Measurements from ENCODE around the gene NHSL1.

Gene NHSL1

DNA sequence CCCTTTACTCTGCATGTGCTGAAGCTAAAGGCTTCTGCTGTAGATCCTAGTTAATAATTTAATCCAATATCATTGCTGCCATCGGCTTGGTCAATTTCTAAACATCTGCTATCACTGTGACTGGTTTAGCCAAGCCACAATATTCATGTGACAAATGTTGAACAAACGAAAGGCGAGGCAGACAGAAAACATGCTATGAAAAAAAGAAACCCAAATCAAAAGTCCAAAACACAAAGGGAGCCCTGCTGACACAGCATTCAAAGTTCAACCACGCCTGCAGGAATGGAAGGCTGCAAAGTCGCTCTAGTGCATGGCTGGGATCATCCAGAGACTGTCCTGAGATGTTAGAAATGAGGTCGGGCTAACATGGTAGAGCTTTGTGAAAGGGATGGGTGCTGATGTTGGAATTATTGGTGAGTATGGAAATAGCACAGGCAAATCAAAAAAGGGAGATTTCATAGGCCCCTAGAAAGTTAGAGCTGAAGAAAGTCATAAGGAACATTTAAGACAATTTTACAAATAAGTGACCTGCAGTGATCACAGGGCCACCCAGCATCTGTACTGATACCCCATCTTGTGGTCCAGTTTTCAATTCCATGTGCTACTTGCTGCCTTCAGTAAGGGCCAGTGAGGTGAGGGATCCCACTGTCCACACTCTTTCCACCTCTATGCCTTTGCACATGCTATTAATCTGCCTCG, 8.8 kb upstream of the NHSL1 start:
- no peak for DNase-seq (ENCODE audit: low read depth)
- H3K36me3 ChIP-seq (ENCODE audit: control insufficient read depth, insufficient read depth, low read length, severe bottlenecking): no peaks in the 10 kb centered on the region
- no peaks in the 10 kb centered on the region for H3K9me3 ChIP-seq (ENCODE audit: control insufficient read depth, low read length)
- no peaks in the 10 kb centered on the region for H3K27me3 ChIP-seq (replicated peaks; ENCODE audit: control insufficient read depth, insufficient read depth, low read length)
- H3K4me3 ChIP-seq (ENCODE audit: low read length): no peak overlapping the region
- H3K4me1 ChIP-seq (ENCODE audit: control insufficient read depth, insufficient read depth, low read length): no peaks in the 10 kb centered on the region
- no peak overlapping the region for H3K9ac ChIP-seq (ENCODE audit: low read length)

DNA sequence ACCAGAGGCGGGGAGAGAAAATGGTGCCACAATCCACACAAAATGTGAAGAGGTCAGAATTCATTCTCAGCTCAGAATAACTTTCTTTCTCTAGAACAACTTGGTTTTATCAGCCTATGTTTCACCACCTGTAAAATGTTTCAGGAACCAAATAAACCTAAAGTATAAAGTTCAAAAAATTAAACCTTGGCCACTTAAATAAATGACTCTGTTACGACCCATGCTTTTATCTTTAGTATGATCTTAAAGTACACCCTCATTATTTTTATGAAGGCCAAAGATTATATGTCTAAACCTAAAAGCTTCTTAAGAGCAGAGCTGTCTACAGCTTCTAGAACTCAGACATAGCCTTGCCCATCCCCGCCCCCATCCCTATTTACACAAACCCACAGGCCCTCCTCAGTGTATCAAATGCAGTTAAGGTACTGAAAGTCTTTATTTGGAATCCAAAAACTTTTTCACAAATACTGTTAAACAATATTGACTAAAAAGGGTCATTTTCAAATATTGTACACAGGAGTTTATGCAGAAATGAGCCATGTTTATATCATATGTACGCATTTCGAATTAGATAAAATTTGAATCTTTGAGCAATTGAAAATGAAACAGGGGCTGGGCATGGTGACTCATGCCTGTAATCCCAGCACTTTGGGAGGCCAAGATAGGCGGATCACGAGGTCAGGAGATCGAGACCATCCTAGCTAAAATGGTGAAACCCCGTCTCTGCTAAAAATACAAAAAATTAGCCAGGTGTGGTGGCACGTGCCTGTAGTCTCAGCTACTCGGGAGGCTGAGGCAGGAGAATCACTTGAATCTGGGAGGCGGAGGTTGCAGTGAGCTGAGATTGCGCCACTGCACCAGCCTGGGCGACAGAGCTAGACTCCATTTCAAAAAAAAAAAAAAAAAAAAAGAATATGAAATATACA, 5.7 kb upstream of the NHSL1 start:
- Histone ChIP-seq H3K4me3 (ENCODE audit: low read length) (no peak overlapping the region), H3K9me3 (ENCODE audit: control insufficient read depth, low read length) (no peaks in the 10 kb centered on the region), H3K9ac (ENCODE audit: low read length) (no peak overlapping the region), H3K4me1 (ENCODE audit: control insufficient read depth, insufficient read depth, low read length) (peaks cover 3% of the 10 kb centered on the region), H3K36me3 (ENCODE audit: control insufficient read depth, insufficient read depth, low read length, severe bottlenecking) (no peaks in the 10 kb centered on the region), H3K27me3 (replicated peaks; ENCODE audit: control insufficient read depth, insufficient read depth, low read length) (no peaks in the 10 kb centered on the region)
- DNase-seq (ENCODE audit: low read depth): no peak

- no peak for DNase-seq (ENCODE audit: low read depth)
- Histone ChIP-seq H3K9ac (ENCODE audit: low read length) (no peak overlapping the region), H3K27me3 (replicated peaks; ENCODE audit: control insufficient read depth, insufficient read depth, low read length) (no peaks in the 10 kb centered on the region), H3K9me3 (ENCODE audit: control insufficient read depth, low read length) (no peaks in the 10 kb centered on the region), H3K4me1 (ENCODE audit: control insufficient read depth, insufficient read depth, low read length) (peaks cover 12% of the 10 kb centered on the region), H3K36me3 (ENCODE audit: control insufficient read depth, insufficient read depth, low read length, severe bottlenecking) (no peaks in the 10 kb centered on the region), H3K4me3 (ENCODE audit: low read length) (no peak overlapping the region)
These were observed 4.8 kb upstream of the NHSL1 start for GRCh38 chr6:138503881-138504680.

DNA sequence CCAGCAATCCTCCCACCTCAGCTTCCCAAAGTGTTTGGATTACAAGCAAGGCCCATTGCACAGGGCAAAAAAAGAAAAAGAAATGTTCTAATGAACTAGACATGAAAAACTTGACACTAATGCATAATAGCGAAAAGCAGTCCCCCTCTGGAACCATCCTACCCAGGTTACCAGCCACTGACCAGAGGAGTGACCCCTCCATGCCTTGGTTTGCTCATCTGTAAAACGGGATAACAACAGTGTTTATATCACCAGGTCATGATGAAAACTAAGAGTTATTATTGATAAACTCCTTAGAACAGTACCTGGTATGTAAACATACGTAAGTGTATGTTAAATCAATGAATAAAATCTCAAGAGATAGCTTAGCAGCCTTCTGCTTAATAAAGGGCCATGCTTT, 3.3 kb upstream of the NHSL1 start:
- no peak overlapping the region for H3K4me3 ChIP-seq (ENCODE audit: low read length)
- DNase-seq (ENCODE audit: low read depth): no peak
- H3K9ac ChIP-seq (ENCODE audit: low read length): no peak overlapping the region
- peaks cover 13% of the 10 kb centered on the region for H3K4me1 ChIP-seq (ENCODE audit: control insufficient read depth, insufficient read depth, low read length)
- H3K27me3 ChIP-seq (replicated peaks; ENCODE audit: control insufficient read depth, insufficient read depth, low read length): no peaks in the 10 kb centered on the region
- no peaks in the 10 kb centered on the region for H3K9me3 ChIP-seq (ENCODE audit: control insufficient read depth, low read length)
- H3K36me3 ChIP-seq (ENCODE audit: control insufficient read depth, insufficient read depth, low read length, severe bottlenecking): no peaks in the 10 kb centered on the region

GRCh38 chr6:138500867-138501446, 1.7 kb upstream of the NHSL1 start:
- no peaks in the 10 kb centered on the region for H3K36me3 ChIP-seq (ENCODE audit: control insufficient read depth, insufficient read depth, low read length, severe bottlenecking)
- no peak for DNase-seq (ENCODE audit: low read depth)
- no peak overlapping the region for H3K9ac ChIP-seq (ENCODE audit: low read length)

GRCh38 chr6:138500045-138500665, 861 bp upstream of the NHSL1 start:
- Histone ChIP-seq H3K9ac (ENCODE audit: low read length) (no peak overlapping the region), H3K4me3 (ENCODE audit: low read length) (peak overlapping the region; percentile 40), H3K27me3 (replicated peaks; ENCODE audit: control insufficient read depth, insufficient read depth, low read length) (no peaks in the 10 kb centered on the region), H3K36me3 (ENCODE audit: control insufficient read depth, insufficient read depth, low read length, severe bottlenecking) (no peaks in the 10 kb centered on the region), H3K9me3 (ENCODE audit: control insufficient read depth, low read length) (no peaks in the 10 kb centered on the region), H3K4me1 (ENCODE audit: control insufficient read depth, insufficient read depth, low read length) (peaks cover 13% of the 10 kb centered on the region)
- no peak for DNase-seq (ENCODE audit: low read depth)

More at GRCh38 chr6:138500867-138501446, 1.7 kb upstream of the NHSL1 start:
- Histone ChIP-seq H3K4me3 (ENCODE audit: low read length) (no peak overlapping the region), H3K9me3 (ENCODE audit: control insufficient read depth, low read length) (no peaks in the 10 kb centered on the region), H3K4me1 (ENCODE audit: control insufficient read depth, insufficient read depth, low read length) (peaks cover 13% of the 10 kb centered on the region), H3K27me3 (replicated peaks; ENCODE audit: control insufficient read depth, insufficient read depth, low read length) (no peaks in the 10 kb centered on the region)

DNA sequence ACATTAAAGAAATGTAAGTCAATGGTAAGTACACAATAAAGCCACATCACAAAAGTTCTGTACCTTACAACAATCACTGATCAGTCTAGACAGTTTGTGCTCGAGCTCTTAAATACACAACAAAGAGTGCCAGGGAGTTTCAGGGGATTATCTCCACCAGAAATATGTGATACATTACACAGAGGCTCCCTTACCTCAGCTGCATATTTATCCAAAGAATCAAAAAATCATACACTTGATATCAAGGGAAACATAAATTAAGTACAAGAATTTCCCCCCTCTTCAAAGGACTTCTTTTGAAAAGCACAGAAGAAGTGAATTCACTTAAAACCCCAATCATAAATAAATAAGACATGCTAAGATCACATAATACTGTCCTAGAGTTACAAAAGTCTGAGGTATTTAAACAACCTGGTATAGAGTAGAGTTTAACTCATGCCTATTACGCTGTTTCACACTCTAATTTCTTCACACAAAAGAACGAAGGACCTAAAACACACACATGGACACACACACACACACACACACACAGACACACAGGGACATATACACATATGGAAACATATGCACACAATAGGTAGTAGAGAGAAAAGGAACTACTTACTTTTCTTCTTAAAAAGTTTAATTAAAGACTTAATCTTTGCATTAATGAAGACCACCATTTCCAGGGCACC, 528 bp downstream of the NHSL1 start:
- H3K4me1 ChIP-seq (ENCODE audit: control insufficient read depth, insufficient read depth, low read length): peaks cover 17% of the 10 kb centered on the region
- H3K4me3 ChIP-seq (ENCODE audit: low read length): peak overlapping the region; percentile 40
- H3K9ac ChIP-seq (ENCODE audit: low read length): peak overlapping the region; percentile 20
- no peaks in the 10 kb centered on the region for H3K9me3 ChIP-seq (ENCODE audit: control insufficient read depth, low read length)
- peaks cover 5% of the 10 kb centered on the region for H3K36me3 ChIP-seq (ENCODE audit: control insufficient read depth, insufficient read depth, low read length, severe bottlenecking)
- no peak for DNase-seq (ENCODE audit: low read depth)
- no peaks in the 10 kb centered on the region for H3K27me3 ChIP-seq (replicated peaks; ENCODE audit: control insufficient read depth, insufficient read depth, low read length)

DNA sequence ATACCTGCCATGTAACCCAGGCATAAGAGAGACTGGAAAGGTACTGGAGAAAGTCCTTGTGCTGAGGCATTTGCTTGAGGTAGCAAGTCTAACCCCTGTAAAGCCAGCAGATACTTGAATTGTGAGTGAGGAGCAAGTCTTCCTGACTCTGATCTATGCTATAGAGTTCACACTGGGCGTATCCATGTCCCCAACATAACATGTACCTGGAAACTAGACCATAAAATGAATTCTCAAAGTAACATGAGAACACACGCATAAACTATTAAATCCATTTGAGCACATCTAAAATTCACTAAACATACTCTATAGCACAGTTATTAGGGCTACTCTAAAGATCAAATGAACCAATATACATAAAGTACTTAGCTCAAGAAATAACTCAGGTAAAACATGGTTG, 2.0 kb downstream of the NHSL1 start:
- Histone ChIP-seq H3K9ac (ENCODE audit: low read length) (no peak overlapping the region), H3K9me3 (ENCODE audit: control insufficient read depth, low read length) (no peaks in the 10 kb centered on the region), H3K36me3 (ENCODE audit: control insufficient read depth, insufficient read depth, low read length, severe bottlenecking) (peaks cover 5% of the 10 kb centered on the region), H3K27me3 (replicated peaks; ENCODE audit: control insufficient read depth, insufficient read depth, low read length) (no peaks in the 10 kb centered on the region), H3K4me1 (ENCODE audit: control insufficient read depth, insufficient read depth, low read length) (peaks cover 24% of the 10 kb centered on the region), H3K4me3 (ENCODE audit: low read length) (no peak overlapping the region)
- DNase-seq (ENCODE audit: low read depth): no peak

- peaks cover 5% of the 10 kb centered on the region for H3K36me3 ChIP-seq (ENCODE audit: control insufficient read depth, insufficient read depth, low read length, severe bottlenecking)
These were observed 5.0 kb downstream of the NHSL1 start for GRCh38 chr6:138494312-138494711.

DNA sequence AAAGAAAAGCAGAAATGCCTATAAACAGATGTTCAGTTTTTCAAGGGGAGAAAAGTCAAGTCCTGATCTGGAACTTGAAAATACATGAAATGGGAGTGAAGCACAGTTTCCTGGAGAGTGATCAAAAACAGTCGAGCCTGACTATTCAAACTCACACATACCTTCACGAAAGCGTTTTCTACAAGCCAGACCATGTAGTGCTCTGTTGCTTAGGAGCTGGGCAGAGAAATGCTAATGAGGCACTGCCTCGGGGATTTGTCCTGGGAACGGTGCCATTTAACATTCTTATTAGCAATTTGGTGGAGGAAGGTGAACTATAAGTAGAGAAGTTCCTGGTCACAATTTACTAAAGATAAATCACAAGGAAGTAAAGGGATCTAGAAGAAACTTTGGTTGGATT, 5.9 kb downstream of the NHSL1 start:
- H3K4me1 ChIP-seq (ENCODE audit: control insufficient read depth, insufficient read depth, low read length): peaks cover 11% of the 10 kb centered on the region

More at GRCh38 chr6:138494312-138494711, 5.0 kb downstream of the NHSL1 start:
- peaks cover 14% of the 10 kb centered on the region for H3K4me1 ChIP-seq (ENCODE audit: control insufficient read depth, insufficient read depth, low read length)
- no peak overlapping the region for H3K9ac ChIP-seq (ENCODE audit: low read length)
- no peaks in the 10 kb centered on the region for H3K9me3 ChIP-seq (ENCODE audit: control insufficient read depth, low read length)
- DNase-seq (ENCODE audit: low read depth): no peak
- H3K4me3 ChIP-seq (ENCODE audit: low read length): no peak overlapping the region
- H3K27me3 ChIP-seq (replicated peaks; ENCODE audit: control insufficient read depth, insufficient read depth, low read length): no peaks in the 10 kb centered on the region

More for the DNA sequence above, 5.9 kb downstream of the NHSL1 start:
- Histone ChIP-seq H3K9me3 (ENCODE audit: control insufficient read depth, low read length) (no peaks in the 10 kb centered on the region), H3K27me3 (replicated peaks; ENCODE audit: control insufficient read depth, insufficient read depth, low read length) (no peaks in the 10 kb centered on the region), H3K4me3 (ENCODE audit: low read length) (peak overlapping the region; percentile 47), H3K36me3 (ENCODE audit: control insufficient read depth, insufficient read depth, low read length, severe bottlenecking) (peaks cover 5% of the 10 kb centered on the region), H3K9ac (ENCODE audit: low read length) (peak overlapping the region; percentile 4)
- peak; percentile 66 for DNase-seq (ENCODE audit: low read depth)

Data from adipocyte (in vitro differentiated cells).